PFSK-1 (cell line): Measurements from ENCODE around the gene GDPGP1.

Experiments used
- FOXP2 ChIP-seq: optimal IDR thresholded peaks from 2 replicates; pipeline ENCODE3; 2011; ENCODE audit warnings: borderline replicate concordance, control low read depth, inconsistent platforms; ENCODE audit not compliant: insufficient read depth; ENCODE audit errors: extremely low read length, extremely low read depth
- POLR2AphosphoS5 ChIP-seq: IDR thresholded peaks from 2 replicates; pipeline ENCODE4 v1.6.1; 2012; ENCODE audit warnings: low read depth, mild to moderate bottlenecking, control low read depth, low read length, moderate library complexity
- SIN3A ChIP-seq: IDR thresholded peaks from 2 replicates; pipeline ENCODE4 v1.6.1; 2012; ENCODE audit warnings: mild to moderate bottlenecking, low read length, moderate library complexity, borderline replicate concordance; ENCODE audit not compliant: insufficient read depth

DNA sequence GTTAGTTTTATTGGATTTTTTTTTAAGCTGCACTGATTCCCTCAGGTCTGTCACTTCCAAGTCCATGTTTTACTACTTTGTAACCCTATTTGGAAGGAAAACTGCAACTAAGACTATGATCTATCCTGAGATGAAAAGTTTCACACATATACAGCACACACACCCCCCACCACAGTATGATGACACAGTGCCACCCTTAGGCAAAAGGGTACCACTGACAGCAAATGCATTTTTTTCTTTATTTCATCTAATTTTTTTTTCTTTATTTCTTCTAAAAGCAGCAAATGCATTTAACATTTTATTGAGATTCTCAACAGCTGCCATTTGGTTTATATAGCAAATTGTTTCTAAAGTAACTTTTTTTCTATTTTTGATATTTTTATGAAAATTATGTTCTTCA lies 52.7 kb downstream of the GDPGP1 start:
- no peak for TF ChIP-seq POLR2AphosphoS5
- no peak for TF ChIP-seq FOXP2
- TF ChIP-seq SIN3A, result no peak
